HG03196 (cell line): Measurements from ENCODE around the gene PTPRC.
"Not testable (repeated sequence)": the region's sequence is repeated elsewhere in the genome, so short reads cannot be mapped to it uniquely, and the experiment has no call there.

Experiments
- ATAC-seq: cut with Tn5 transposase; IDR thresholded peaks from one replicate; pipeline ENCODE4 v1.9.1; 2021; ENCODE audit not compliant: unreplicated experiment

Gene PTPRC

GRCh38 chr1:198638894-198639635 is at the start of gene PTPRC:
TSS of gene PTPRC (plus strand) at chr1:198639040. CDS start at chr1:198639269, 229 bp downstream.
- peak; percentile 66 for ATAC-seq

- ATAC-seq, result no peak
Observed at GRCh38 chr1:198590454-198590853, 48.4 kb upstream of the PTPRC start.

- ATAC-seq, result no peak
Observed at GRCh38 chr1:198595765-198596164, 43.1 kb upstream of the PTPRC start.

- ATAC-seq, result peak; percentile 37
Observed at GRCh38 chr1:198597690-198598430, 41.0 kb upstream of the PTPRC start.

GRCh38 chr1:198598796-198599321 is 40.0 kb upstream of the PTPRC start:
- ATAC-seq, result peak; percentile 86

- no peak for ATAC-seq
Observed at GRCh38 chr1:198599749-198600148, 39.1 kb upstream of the PTPRC start.

GRCh38 chr1:198600906-198601305 is 37.9 kb upstream of the PTPRC start:
- no peak for ATAC-seq

GRCh38 chr1:198601310-198601709 is 37.5 kb upstream of the PTPRC start:
- not testable (repeated sequence) for ATAC-seq

- ATAC-seq, result no peak
Observed at GRCh38 chr1:198601936-198602889, 36.6 kb upstream of the PTPRC start.

GRCh38 chr1:198604975-198605374 is 33.9 kb upstream of the PTPRC start:
- no peak for ATAC-seq

- ATAC-seq, result no peak
Observed at GRCh38 chr1:198605406-198605805, 33.4 kb upstream of the PTPRC start.

GRCh38 chr1:198606020-198606438 is 32.8 kb upstream of the PTPRC start:
- ATAC-seq, result no peak

- ATAC-seq, result no peak
Observed at GRCh38 chr1:198607714-198608113, 31.1 kb upstream of the PTPRC start.

- no peak for ATAC-seq
Observed at GRCh38 chr1:198610362-198610761, 28.5 kb upstream of the PTPRC start.

GRCh38 chr1:198611219-198611618 is 27.6 kb upstream of the PTPRC start:
- no peak for ATAC-seq

- peak; percentile 50 for ATAC-seq
Observed at GRCh38 chr1:198612471-198613260, 26.2 kb upstream of the PTPRC start.

GRCh38 chr1:198617406-198617805 is 21.4 kb upstream of the PTPRC start:
- ATAC-seq, result no peak

- no peak for ATAC-seq
Observed at GRCh38 chr1:198619375-198620140, 19.3 kb upstream of the PTPRC start.

- no peak for ATAC-seq
Observed at GRCh38 chr1:198620218-198620617, 18.6 kb upstream of the PTPRC start.
